H1 (cell line): ENCODE results near the gene FOXO1. TPM values are rescaled to one million over a fixed set of nuclear protein-coding genes. Genes with fewer than 3 reads are reported as not detected.
"Not testable (repeated sequence)": the region's sequence is repeated elsewhere in the genome, so short reads cannot be mapped to it uniquely, and the experiment has no call there.

ENCODE experiments used
- CTCF ChIA-PET: fragments of 300-600 bp; sonication (Branson Sonifier 250); formaldehyde crosslinking; loops from one replicate; lab custom pipeline; 2021; ENCODE audit not compliant: partially characterized antibody; lab: Charles Lee
- POLR2A ChIA-PET: fragments of 300-600 bp; sonication (Branson Sonifier 250); formaldehyde crosslinking; loops from one replicate; lab custom pipeline; 2021; ENCODE audit warnings: inconsistent platforms; ENCODE audit not compliant: partially characterized antibody; lab: Charles Lee
- DNase-seq, 2 experiments: peaks; one replicate each; pipeline versions ENCODE4 v3.0.0 to v3.0.0-alpha.2; 2010 to 2022; ENCODE audit warnings: low spot score in 2 of 2, low read depth in 1 of 2, mixed read lengths in 1 of 2
- FAIRE-seq: peaks from 2 replicates; lab custom pipeline; 2011; peaks lifted over from hg19 to GRCh38; lab: Jason Lieb, UNC
- H2AFZ ChIP-seq: 2 replicates; pipeline ENCODE4 v1.8.1; 2012; ENCODE audit warnings: low read length, inconsistent platforms
- H2AK5ac ChIP-seq: 2 replicates; pipeline ENCODE4 v1.6.1; 2013; ENCODE audit warnings: low read depth, low read length
- H2BK120ac ChIP-seq: replicated peaks from 2 replicates; pipeline ENCODE3; 2013; ENCODE audit warnings: low read depth, low read length, inconsistent platforms
- H2BK12ac ChIP-seq: 2 replicates; pipeline ENCODE4 v1.6.1; 2013; ENCODE audit warnings: low read depth, low read length
- H2BK15ac ChIP-seq: 2 replicates; pipeline ENCODE4 v1.6.1; 2013; ENCODE audit warnings: low read length
- H2BK20ac ChIP-seq: 2 replicates; pipeline ENCODE4 v1.6.1; 2013; ENCODE audit warnings: low read length
- H2BK5ac ChIP-seq: 2 replicates; pipeline ENCODE4 v1.6.1; 2013; ENCODE audit warnings: low read depth, low read length
- H3K14ac ChIP-seq: 2 replicates; pipeline ENCODE4 v1.6.1; 2013; ENCODE audit warnings: inconsistent platforms; ENCODE audit not compliant: insufficient read length
- H3K18ac ChIP-seq: 2 replicates; pipeline ENCODE4 v1.6.1; 2013; ENCODE audit warnings: low read length; ENCODE audit errors: extremely low read depth
- H3K23ac ChIP-seq: 2 replicates; pipeline ENCODE4 v1.6.1; 2013; ENCODE audit warnings: inconsistent platforms; ENCODE audit not compliant: insufficient read length
- H3K23me2 ChIP-seq: 2 replicates; pipeline ENCODE4 v1.6.1; 2013; ENCODE audit warnings: low read depth, low read length
- H3K27ac ChIP-seq: 2 replicates; pipeline ENCODE4 v1.6.1; 2011; ENCODE audit warnings: low read depth, low read length, inconsistent platforms
- H3K27me3 ChIP-seq, 4 experiments: replicated peaks in 1 of 4; 1 replicate in 1 of 4; 2 replicates in 3 of 4; pipeline versions ENCODE4 v1.6.1 to v1.8.1; 2011 to 2013; ENCODE audit warnings: low read length in 3 of 4, mild to moderate bottlenecking in 3 of 4, inconsistent platforms in 2 of 4, mixed read lengths in 2 of 4, moderate library complexity in 1 of 4; ENCODE audit not compliant: control insufficient read depth in 3 of 4, insufficient read depth in 3 of 4; ENCODE audit errors: extremely low read depth in 1 of 4
- H3K36me3 ChIP-seq, 4 experiments: 2 replicates each; pipeline versions ENCODE4 v1.6.1 to v1.8.1; 2011 to 2013; ENCODE audit warnings: mild to moderate bottlenecking in 4 of 4, low read length in 3 of 4, moderate library complexity in 2 of 4, control low read depth in 1 of 4, inconsistent platforms in 1 of 4; ENCODE audit not compliant: insufficient read depth in 4 of 4, control insufficient read depth in 2 of 4
- H3K4ac ChIP-seq: replicated peaks from 2 replicates; pipeline ENCODE3; 2013; ENCODE audit warnings: low read length, low read depth, mixed read lengths, inconsistent platforms; ENCODE audit not compliant: insufficient read length
- H3K4me1 ChIP-seq, 4 experiments: replicated peaks in 1 of 4; 1 replicate in 1 of 4; 2 replicates in 3 of 4; pipeline versions ENCODE4 v1.6.1 to v1.8.1; 2011 to 2013; ENCODE audit warnings: low read length in 3 of 4, inconsistent platforms in 2 of 4, mixed read lengths in 1 of 4; ENCODE audit not compliant: insufficient read depth in 4 of 4, control insufficient read depth in 3 of 4
- H3K4me2 ChIP-seq, 2 experiments: 2 replicates each; pipeline versions ENCODE4 v1.6.1 to v1.8.1; 2011 to 2013; ENCODE audit warnings: low read depth in 2 of 2, low read length in 2 of 2, control low read depth in 1 of 2, inconsistent platforms in 1 of 2, mild to moderate bottlenecking in 1 of 2; ENCODE audit not compliant: insufficient read depth in 1 of 2
- H3K4me3 ChIP-seq, 4 experiments: fragments of 200-600, 300-600 bp in 1 of 4; sonication (generic), shearing (Covaris generic), sonication (Bioruptor Twin) in 1 of 4; 2 replicates each; pipeline versions ENCODE4 v1.5.1 to v1.8.1; 2011 to 2016; ENCODE audit warnings: low read length in 4 of 4, low read depth in 3 of 4, control low read depth in 2 of 4, inconsistent platforms in 2 of 4, mild to moderate bottlenecking in 2 of 4, mixed read lengths in 1 of 4, moderate library complexity in 1 of 4; ENCODE audit not compliant: insufficient read depth in 2 of 4; ENCODE audit errors: extremely low read depth in 1 of 4
- H3K56ac ChIP-seq: replicated peaks from 2 replicates; pipeline ENCODE3; 2013; ENCODE audit warnings: low read depth, mild to moderate bottlenecking, mixed read lengths, low read length, inconsistent platforms; ENCODE audit not compliant: insufficient read length
- H3K79me1 ChIP-seq: 2 replicates; pipeline ENCODE4 v1.6.1; 2013; ENCODE audit warnings: low read depth, low read length, control low read depth
- H3K79me2 ChIP-seq, 2 experiments: 2 replicates each; pipeline versions ENCODE4 v1.6.1 to v1.8.1; 2012 to 2013; ENCODE audit warnings: low read length in 2 of 2, mild to moderate bottlenecking in 2 of 2, inconsistent platforms in 1 of 2; ENCODE audit not compliant: insufficient read depth in 2 of 2, control insufficient read depth in 1 of 2
- H3K9ac ChIP-seq, 4 experiments: replicated peaks in 1 of 4; 1 replicate in 1 of 4; 2 replicates in 3 of 4; pipeline versions ENCODE4 v1.6.1 to v1.8.1; 2011 to 2013; ENCODE audit warnings: low read depth in 3 of 4, low read length in 3 of 4, control low read depth in 2 of 4, mild to moderate bottlenecking in 2 of 4, moderate library complexity in 2 of 4, inconsistent platforms in 1 of 4; ENCODE audit errors: extremely low read depth in 1 of 4
- H3K9me3 ChIP-seq, 2 experiments: 2 replicates each; pipeline versions ENCODE4 v1.6.1 to v1.8.1; 2012 to 2013; ENCODE audit warnings: mild to moderate bottlenecking in 2 of 2, moderate library complexity in 2 of 2, control low read depth in 1 of 2, inconsistent platforms in 1 of 2, low read depth in 1 of 2, low read length in 1 of 2, mixed read lengths in 1 of 2; ENCODE audit not compliant: insufficient read depth in 2 of 2
- H4K20me1 ChIP-seq, 2 experiments: replicated peaks in 1 of 2; 2 replicates each; pipeline versions ENCODE3 to v1.8.1; 2011 to 2013; ENCODE audit warnings: inconsistent platforms in 2 of 2, low read length in 2 of 2, mild to moderate bottlenecking in 1 of 2; ENCODE audit not compliant: insufficient read depth in 2 of 2, control insufficient read depth in 1 of 2
- H4K5ac ChIP-seq: 2 replicates; pipeline ENCODE4 v1.6.1; 2013; ENCODE audit warnings: low read length, low read depth, mixed read lengths, inconsistent platforms; ENCODE audit not compliant: insufficient read length
- H4K8ac ChIP-seq: 2 replicates; pipeline ENCODE4 v1.8.0; 2013; ENCODE audit warnings: mild to moderate bottlenecking, moderate library complexity, low read length, inconsistent platforms; ENCODE audit not compliant: insufficient read depth; ENCODE audit errors: extremely low read depth
- H4K91ac ChIP-seq: replicated peaks from 2 replicates; pipeline ENCODE3; 2013; ENCODE audit warnings: low read length, mixed read lengths, inconsistent platforms; ENCODE audit not compliant: insufficient read length
- FOSL1 ChIP-seq: IDR thresholded peaks from 2 replicates; pipeline ENCODE4 v1.6.1; 2011; ENCODE audit warnings: mild to moderate bottlenecking, low read depth, low read length, moderate library complexity; ENCODE audit not compliant: insufficient read depth
- SIRT6 ChIP-seq: IDR thresholded peaks from one replicate; pipeline ENCODE4 v1.7.1; 2012; ENCODE audit warnings: low read length, inconsistent platforms
- TCF12 ChIP-seq: IDR thresholded peaks from 2 replicates; pipeline ENCODE4 v1.6.1; 2011; ENCODE audit warnings: low read depth, mild to moderate bottlenecking, low read length
- WGBS, 2 experiments: shearing (Covaris generic) in 1 of 2; methylation state at CpG; one replicate each; pipeline versions ENCODE4 v1.1.6 to v1.1.7; 2013 to 2015; ENCODE audit warnings: low lambda C conversion rate in 2 of 2, mixed read lengths in 2 of 2, inconsistent platforms in 1 of 2, low coverage in 1 of 2, missing lambda C conversion rate in 1 of 2; ENCODE audit not compliant: insufficient replicate concordance in 2 of 2, insufficient coverage in 1 of 2, insufficient read length in 1 of 2; ENCODE audit errors: extremely low coverage in 1 of 2, missing lambda C conversion rate in 1 of 2; 5-methylcytosine and 5-hydroxymethylcytosine counted together
- polyA plus RNA-seq, 7 experiments: library from polyadenylated mRNA; depleted of rRNA in 3 of 7; stranded (reverse) in 5 of 7; unstranded in 2 of 7; fragments of >200 nt in 5 of 7; fragments of 200-250 nt in 2 of 7; gene quantifications; 1 replicate in 5 of 7; 2 replicates in 1 of 7; 4 replicates in 1 of 7; pipeline versions ENCODE4 v1.2.1 to v1.2.3, GENCODE V29; 2011 to 2013; ENCODE audit warnings: missing spikeins in 2 of 7, mixed read lengths in 2 of 7
- total RNA-seq: library from RNA; stranded (reverse); fragmentation: NEBNext Ultra II Directional; extraction: Animal tissue kit (Norgen Biotek cat#: 25700); gene quantifications from 2 replicates; pipeline ENCODE4 v1.2.1, GENCODE V29; 2021

The FOXO1 gene
- total and polyA plus RNA-seq, 2 of the 8 experiments (the other 6 are each of a cell fraction or from before 2014, with no cell fraction given) = 35.3 to 56.9 TPM

DNA sequence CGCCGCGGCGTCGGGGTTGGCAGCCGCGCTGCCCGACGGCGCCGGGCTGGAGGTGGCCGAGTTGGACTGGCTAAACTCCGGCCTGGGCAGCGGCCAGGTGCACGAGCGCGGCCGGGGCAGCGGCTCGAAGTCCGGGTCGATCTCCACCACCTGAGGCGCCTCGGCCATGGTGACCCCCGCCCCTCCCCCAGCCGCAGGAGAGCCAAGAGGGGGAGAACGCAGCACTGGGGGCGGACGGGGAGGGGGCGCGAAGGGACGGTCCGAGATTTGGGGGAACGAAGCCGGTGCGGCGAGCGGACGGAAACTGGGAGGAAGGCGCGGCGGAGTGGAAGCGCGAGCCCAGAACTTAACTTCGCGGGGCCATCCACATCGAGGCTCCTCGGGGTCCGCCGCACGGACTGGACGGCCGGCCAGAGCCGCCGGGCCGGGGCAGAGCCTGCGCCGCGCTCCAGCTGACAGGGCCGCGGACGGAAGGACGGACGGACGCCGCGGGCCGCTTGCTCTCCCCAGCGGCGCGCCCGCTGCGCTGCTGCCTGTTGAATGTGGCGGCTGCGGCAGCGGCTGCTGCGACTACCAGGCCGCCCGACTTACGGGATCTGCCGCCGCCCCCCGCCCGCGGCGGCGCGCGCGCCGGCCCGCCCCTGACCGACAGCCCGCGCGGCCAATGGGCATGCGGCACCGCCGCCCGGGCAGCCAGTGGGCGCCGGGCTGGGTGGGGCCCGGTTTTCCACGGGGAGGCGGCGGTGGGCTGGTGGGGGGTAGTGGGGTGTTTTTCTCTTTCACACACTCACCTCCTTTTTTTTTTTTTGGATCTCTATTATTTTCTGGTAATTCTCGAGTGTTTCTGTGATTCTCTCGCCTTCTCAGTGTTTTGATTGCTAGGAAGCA, at the start of gene FOXO1 (continued):
- TF ChIP-seq TCF12 (no peak), FOSL1 (no peak), SIRT6 (no peak)

- H3K4me2 ChIP-seq, H3K56ac ChIP-seq, H3K9ac ChIP-seq, H3K14ac ChIP-seq, H3K27ac ChIP-seq, H3K23me2 ChIP-seq, H3K4me1 ChIP-seq, H4K91ac ChIP-seq, H3K79me1 ChIP-seq, H3K4me3 ChIP-seq, H2BK20ac ChIP-seq, H3K18ac ChIP-seq, H3K27me3 ChIP-seq, H2AK5ac ChIP-seq, H2BK5ac ChIP-seq, H2AFZ ChIP-seq, H4K8ac ChIP-seq, H2BK12ac ChIP-seq, POLR2A ChIA-PET, H3K36me3 ChIP-seq, DNase-seq, H3K79me2 ChIP-seq, H2BK120ac ChIP-seq, H2BK15ac ChIP-seq, H3K23ac ChIP-seq, H4K5ac ChIP-seq, H4K20me1 ChIP-seq, H3K4ac ChIP-seq: not testable (repeated sequence)
- peak; percentile 13 for FAIRE-seq
- CTCF ChIA-PET = interaction anchor here (0.9 kb wide), 1 partner anchor 399 kb away, joined by 3 read pairs; no protein-coding TSS in a partner anchor
- no CpG with 5 or more reads among the region's 1 CpG for WGBS, 2 experiments
- peaks cover 5 to 12% of the 10 kb centered on the region in 2 experiments; a peak in 3 of 4 replicates for H3K9me3 ChIP-seq
Measured at GRCh38 chr13:40714433-40714832, 48.0 kb upstream of the FOXO1 start.
